OCI-LY1 (cell line): Measurements from ENCODE around the gene ADCY1.

Experiments used
- H2AFZ ChIP-seq: fragments of 200-600 bp; sonication (generic), shearing (Covaris generic); 2 replicates; pipeline ENCODE4 v1.6.0; 2014; ENCODE audit warnings: antibody characterized with exemption, mild to moderate bottlenecking, low read length
- H3F3A ChIP-seq: fragments of 200-600 bp; sonication (generic), shearing (Covaris generic); 2 replicates; pipeline ENCODE4 v1.6.0; 2014; ENCODE audit warnings: mild to moderate bottlenecking, antibody characterized with exemption, low read length, moderate library complexity; ENCODE audit not compliant: insufficient read depth
- H3K27ac ChIP-seq: fragments of 200-600 bp; sonication (generic); 2 replicates; pipeline ENCODE4 v1.5.1; 2014; ENCODE audit warnings: low read length, mixed run types, mild to moderate bottlenecking, low read depth; ENCODE audit not compliant: poor library complexity, severe bottlenecking
- H3K27me3 ChIP-seq: fragments of 200-600 bp; sonication (generic); 2 replicates; pipeline ENCODE4 v1.6.0; 2014; ENCODE audit warnings: antibody characterized with exemption, mild to moderate bottlenecking, low read length, moderate library complexity; ENCODE audit not compliant: insufficient read depth
- H3K36me3 ChIP-seq: fragments of 200-600 bp; sonication (generic); 2 replicates; pipeline ENCODE4 v1.6.1; 2014; ENCODE audit warnings: mild to moderate bottlenecking, antibody characterized with exemption, low read length, moderate library complexity, mixed read lengths; ENCODE audit not compliant: insufficient read depth
- H3K4me1 ChIP-seq: fragments of 200-600 bp; sonication (generic); 2 replicates; pipeline ENCODE4 v1.5.1; 2014; ENCODE audit warnings: mild to moderate bottlenecking, low read length, moderate library complexity; ENCODE audit not compliant: insufficient read depth, severe bottlenecking
- H3K4me2 ChIP-seq: fragments of 200-600 bp; sonication (generic), shearing (Covaris generic); 2 replicates; pipeline ENCODE4 v1.6.1; 2014; ENCODE audit warnings: low read length
- H3K4me3 ChIP-seq: fragments of 200-600 bp; sonication (generic); 2 replicates; pipeline ENCODE4 v1.5.1; 2014; ENCODE audit warnings: low read length, low read depth, mild to moderate bottlenecking, mixed read lengths; ENCODE audit not compliant: poor library complexity, severe bottlenecking
- H3K79me2 ChIP-seq: fragments of 200-600 bp; shearing (Covaris generic); 2 replicates; pipeline ENCODE4 v1.6.1; 2016; ENCODE audit warnings: mixed run types, low read length, mixed read lengths; ENCODE audit not compliant: insufficient read depth
- H3K9ac ChIP-seq: fragments of 200-600 bp; sonication (generic), shearing (Covaris generic); 2 replicates; pipeline ENCODE4 v1.6.1; 2014; ENCODE audit warnings: mild to moderate bottlenecking, low read length, mixed read lengths
- H3K9me2 ChIP-seq: fragments of 200-600 bp; sonication (generic), shearing (Covaris generic); 2 replicates; pipeline ENCODE4 v1.6.1; 2014; ENCODE audit warnings: low read depth, mild to moderate bottlenecking, low read length, mixed read lengths
- H3K9me3 ChIP-seq: fragments of 200-600 bp; shearing (Covaris generic); 2 replicates; pipeline ENCODE4 v1.6.1; 2014; ENCODE audit warnings: low read length, mixed read lengths
- H4K20me1 ChIP-seq: fragments of 200-600 bp; sonication (generic), shearing (Covaris generic); 2 replicates; pipeline ENCODE4 v1.6.0; 2016; ENCODE audit warnings: mild to moderate bottlenecking, low read length; ENCODE audit not compliant: insufficient read depth
- EZH2 ChIP-seq: fragments of 200-600 bp; sonication (generic), shearing (Covaris generic); IDR thresholded peaks from 2 replicates; pipeline ENCODE4 v1.8.0; 2017; ENCODE audit warnings: borderline replicate concordance, mixed run types, mild to moderate bottlenecking, antibody characterized with exemption, low read length, moderate library complexity, mixed read lengths
- TF ChIP-seq, protein P1 (sequence below): fragments of 200-600 bp; sonication (generic), shearing (Covaris generic); IDR thresholded peaks from 2 replicates; pipeline ENCODE4 v1.5.1; 2017; ENCODE audit warnings: mild to moderate bottlenecking, antibody characterized with exemption, low read length, moderate library complexity, mixed read lengths

Gene ADCY1

DNA sequence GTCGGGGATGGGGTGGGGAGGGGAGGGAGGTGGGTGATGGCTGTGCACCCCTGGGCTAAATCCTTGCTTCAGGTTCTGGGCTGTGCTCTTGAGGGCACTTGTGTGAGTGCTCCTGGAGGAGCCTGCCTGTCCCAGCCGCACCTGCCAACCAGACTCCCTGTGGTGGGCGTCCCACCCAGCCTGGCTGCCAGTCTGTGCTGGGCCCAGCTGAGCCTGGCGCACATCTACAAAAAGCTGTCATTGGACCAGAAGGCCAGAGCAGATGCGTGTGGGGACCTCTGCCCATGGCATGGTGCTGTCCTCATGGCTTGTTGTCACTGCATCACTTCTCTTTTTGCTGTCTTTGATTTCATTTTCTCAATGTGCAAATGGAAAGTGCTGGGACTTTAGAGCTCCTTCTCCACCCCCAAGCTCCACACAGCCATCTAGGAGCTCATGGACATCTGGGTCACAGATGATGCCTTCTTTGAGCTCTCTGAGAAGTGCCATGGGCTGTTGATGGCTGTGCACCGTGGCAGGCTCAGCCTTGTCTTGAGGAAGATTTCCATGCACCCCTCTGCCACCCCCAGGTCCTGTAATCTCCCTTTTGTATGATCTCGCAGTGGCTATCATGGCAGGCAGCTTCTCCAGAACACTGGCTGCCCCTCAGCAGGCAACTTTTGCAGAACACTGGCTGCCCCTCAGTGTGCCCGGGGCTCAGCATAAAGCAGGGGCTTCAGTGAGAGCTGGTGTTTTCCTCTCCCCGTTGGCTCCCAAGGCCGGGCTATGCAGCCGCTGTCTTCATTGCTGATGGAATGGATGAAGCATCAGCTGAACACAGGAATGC lies 83.9 kb downstream of the ADCY1 start:
- H4K20me1 ChIP-seq = no peaks in the 10 kb centered on the region
- no peaks in the 10 kb centered on the region for H3K9me2 ChIP-seq
- no peaks in the 10 kb centered on the region for H3K36me3 ChIP-seq
- H2AFZ ChIP-seq = no peak overlapping the region
- H3K79me2 ChIP-seq = no peaks in the 10 kb centered on the region
- H3K9ac ChIP-seq = no peak overlapping the region
- TF ChIP-seq, protein P1, sequence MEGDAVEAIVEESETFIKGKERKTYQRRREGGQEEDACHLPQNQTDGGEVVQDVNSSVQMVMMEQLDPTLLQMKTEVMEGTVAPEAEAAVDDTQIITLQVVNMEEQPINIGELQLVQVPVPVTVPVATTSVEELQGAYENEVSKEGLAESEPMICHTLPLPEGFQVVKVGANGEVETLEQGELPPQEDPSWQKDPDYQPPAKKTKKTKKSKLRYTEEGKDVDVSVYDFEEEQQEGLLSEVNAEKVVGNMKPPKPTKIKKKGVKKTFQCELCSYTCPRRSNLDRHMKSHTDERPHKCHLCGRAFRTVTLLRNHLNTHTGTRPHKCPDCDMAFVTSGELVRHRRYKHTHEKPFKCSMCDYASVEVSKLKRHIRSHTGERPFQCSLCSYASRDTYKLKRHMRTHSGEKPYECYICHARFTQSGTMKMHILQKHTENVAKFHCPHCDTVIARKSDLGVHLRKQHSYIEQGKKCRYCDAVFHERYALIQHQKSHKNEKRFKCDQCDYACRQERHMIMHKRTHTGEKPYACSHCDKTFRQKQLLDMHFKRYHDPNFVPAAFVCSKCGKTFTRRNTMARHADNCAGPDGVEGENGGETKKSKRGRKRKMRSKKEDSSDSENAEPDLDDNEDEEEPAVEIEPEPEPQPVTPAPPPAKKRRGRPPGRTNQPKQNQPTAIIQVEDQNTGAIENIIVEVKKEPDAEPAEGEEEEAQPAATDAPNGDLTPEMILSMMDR = no peak
- TF ChIP-seq EZH2 = no peak
- no peaks in the 10 kb centered on the region for H3F3A ChIP-seq
- H3K27me3 ChIP-seq = no peaks in the 10 kb centered on the region
- no peak overlapping the region for H3K4me3 ChIP-seq
- no peaks in the 10 kb centered on the region for H3K4me1 ChIP-seq
- no peak overlapping the region for H3K4me2 ChIP-seq
- H3K27ac ChIP-seq = no peak overlapping the region
- no peaks in the 10 kb centered on the region for H3K9me3 ChIP-seq

DNA sequence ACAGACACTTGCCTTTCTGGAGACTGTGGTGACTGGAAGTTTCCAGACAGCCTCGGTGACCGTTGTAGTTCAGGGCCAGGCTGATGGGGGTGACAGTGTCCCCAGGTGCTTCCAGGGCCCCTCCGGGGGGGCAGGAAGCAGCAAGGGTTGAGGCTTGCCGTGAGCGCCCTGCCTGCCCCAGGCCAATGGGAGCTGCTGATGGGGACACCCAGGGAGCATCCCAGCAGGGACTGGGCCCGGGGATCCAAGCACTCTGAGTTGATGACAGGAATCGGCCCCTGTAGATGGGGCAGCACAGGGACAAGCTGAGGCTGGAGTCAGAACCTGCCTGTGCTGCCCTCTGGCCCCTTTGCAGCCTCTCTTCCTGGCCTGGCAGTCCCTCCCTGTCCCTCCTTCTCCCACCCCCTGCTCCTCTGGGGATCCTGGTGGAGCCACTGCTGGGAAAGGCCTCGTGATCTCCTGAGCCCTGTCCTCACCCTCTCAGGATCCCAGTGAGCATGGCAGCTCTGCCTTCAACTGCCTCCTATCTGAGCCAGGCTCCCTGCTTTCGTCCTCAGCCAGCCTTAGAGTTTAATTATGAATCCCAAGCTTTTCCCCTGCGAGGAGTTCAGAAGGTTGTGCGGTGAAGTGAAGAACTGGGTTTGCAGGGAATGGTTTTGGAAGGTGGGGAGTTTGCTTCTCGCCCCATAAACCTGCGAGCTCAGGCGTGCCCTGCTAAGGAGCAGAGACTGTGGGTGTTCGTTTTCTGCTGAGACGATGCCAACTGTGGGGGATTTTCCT lies 84.7 kb downstream of the ADCY1 start:
- Histone ChIP-seq H3F3A (no peaks in the 10 kb centered on the region), H3K79me2 (no peaks in the 10 kb centered on the region), H3K27ac (no peak overlapping the region), H3K9me2 (no peaks in the 10 kb centered on the region), H3K4me3 (no peak overlapping the region), H3K4me1 (no peaks in the 10 kb centered on the region), H3K36me3 (no peaks in the 10 kb centered on the region), H3K4me2 (no peak overlapping the region), H3K27me3 (no peaks in the 10 kb centered on the region), H4K20me1 (no peaks in the 10 kb centered on the region), H3K9me3 (no peaks in the 10 kb centered on the region), H3K9ac (no peak overlapping the region), H2AFZ (no peak overlapping the region)
- TF ChIP-seq EZH2 = no peak
- TF ChIP-seq, protein P1 = no peak

DNA sequence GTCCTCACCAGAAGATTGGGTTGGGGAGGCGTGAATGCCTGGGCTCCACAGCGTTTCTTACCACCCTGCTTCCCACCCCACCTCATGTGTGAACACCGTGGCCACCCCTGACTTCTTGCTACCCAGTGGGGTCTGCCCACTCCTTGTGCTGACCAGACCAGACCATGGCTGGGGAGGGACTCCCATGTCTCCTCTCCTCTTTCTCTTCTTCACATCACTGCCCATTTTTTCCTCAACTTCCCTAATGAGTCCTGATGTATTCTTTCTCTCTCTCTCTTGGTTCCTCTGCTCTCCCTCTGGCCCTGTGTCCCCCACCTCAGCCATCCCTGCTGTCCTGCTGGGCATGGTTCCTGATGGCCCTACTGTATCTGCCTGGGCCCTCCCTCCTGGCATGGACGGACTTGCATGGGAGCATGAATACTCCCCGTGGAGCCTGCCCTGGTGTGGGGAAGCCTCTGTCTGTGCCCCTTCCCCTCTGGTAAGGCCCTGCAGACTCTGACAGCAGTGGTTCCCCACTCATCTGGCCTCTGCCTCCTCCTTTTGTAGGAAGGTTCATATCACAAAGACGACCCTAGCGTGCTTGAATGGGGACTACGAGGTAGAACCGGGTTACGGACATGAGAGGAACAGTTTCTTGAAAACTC lies 85.5 kb downstream of the ADCY1 start:
- no peak overlapping the region for H3K4me2 ChIP-seq
- no peaks in the 10 kb centered on the region for H3K4me1 ChIP-seq
- no peak overlapping the region for H3K9ac ChIP-seq
- H3K79me2 ChIP-seq = no peaks in the 10 kb centered on the region
- H2AFZ ChIP-seq = no peak overlapping the region
- no peaks in the 10 kb centered on the region for H3K36me3 ChIP-seq
- no peaks in the 10 kb centered on the region for H3K27me3 ChIP-seq
- no peak for TF ChIP-seq EZH2
- TF ChIP-seq, protein P1 = no peak
- no peak overlapping the region for H3K4me3 ChIP-seq
- H4K20me1 ChIP-seq = no peaks in the 10 kb centered on the region
- H3F3A ChIP-seq = no peaks in the 10 kb centered on the region
- no peaks in the 10 kb centered on the region for H3K9me3 ChIP-seq
- H3K27ac ChIP-seq = no peak overlapping the region
- no peaks in the 10 kb centered on the region for H3K9me2 ChIP-seq
